NCI-H1092 (cell line): ENCODE measurements around the gene BAIAP2.
"Not testable (repeated sequence)": the region's sequence is repeated elsewhere in the genome, so short reads cannot be mapped to it uniquely, and the experiment has no call there.

Source experiments
- DNase-seq: peaks from one replicate; lab custom pipeline; 2025; lab: John Stamatoyannopoulos, UW

Gene BAIAP2

GRCh38 chr17:81025065-81025740 lies 9.7 kb upstream of the BAIAP2 start:
- no peak for DNase-seq

- DNase-seq, result no peak
These were observed 9.2 kb upstream of the BAIAP2 start for GRCh38 chr17:81025741-81026129.

- DNase-seq, result no peak
These were observed 8.5 kb upstream of the BAIAP2 start for GRCh38 chr17:81026266-81027036.

GRCh38 chr17:81027038-81027437 lies 7.9 kb upstream of the BAIAP2 start:
- no peak for DNase-seq

- DNase-seq, result no peak
These were observed 7.1 kb upstream of the BAIAP2 start for GRCh38 chr17:81027591-81028505.

- DNase-seq, result no peak
These were observed 6.5 kb upstream of the BAIAP2 start for GRCh38 chr17:81028506-81028858.

- DNase-seq, result no peak
These were observed 5.1 kb upstream of the BAIAP2 start for GRCh38 chr17:81029859-81030258.

- DNase-seq, result not testable (repeated sequence)
These were observed 4.6 kb upstream of the BAIAP2 start for GRCh38 chr17:81030312-81030711.

- no peak for DNase-seq
These were observed 4.0 kb upstream of the BAIAP2 start for GRCh38 chr17:81030741-81031565.

GRCh38 chr17:81031566-81032550 lies 3.1 kb upstream of the BAIAP2 start:
- no peak for DNase-seq

- DNase-seq, result no peak
These were observed 2.1 kb upstream of the BAIAP2 start for GRCh38 chr17:81032641-81033480.

GRCh38 chr17:81033535-81034167 lies 1.3 kb upstream of the BAIAP2 start:
- DNase-seq, result no peak

- no peak for DNase-seq
These were observed 678 bp upstream of the BAIAP2 start for GRCh38 chr17:81034168-81034777.

- DNase-seq, result no peak
These were observed 708 bp downstream of the BAIAP2 start for GRCh38 chr17:81035521-81036196.

GRCh38 chr17:81036197-81036941 lies 1.4 kb downstream of the BAIAP2 start:
- no peak for DNase-seq

GRCh38 chr17:81037026-81037797 lies 2.3 kb downstream of the BAIAP2 start:
- DNase-seq, result no peak
